ENCODE measurements around the gene HNRNPAB.
"Not testable (repeated sequence)": the region's sequence is repeated elsewhere in the genome, so short reads cannot be mapped to it uniquely, and the experiment has no call there.

Gene HNRNPAB

DNA sequence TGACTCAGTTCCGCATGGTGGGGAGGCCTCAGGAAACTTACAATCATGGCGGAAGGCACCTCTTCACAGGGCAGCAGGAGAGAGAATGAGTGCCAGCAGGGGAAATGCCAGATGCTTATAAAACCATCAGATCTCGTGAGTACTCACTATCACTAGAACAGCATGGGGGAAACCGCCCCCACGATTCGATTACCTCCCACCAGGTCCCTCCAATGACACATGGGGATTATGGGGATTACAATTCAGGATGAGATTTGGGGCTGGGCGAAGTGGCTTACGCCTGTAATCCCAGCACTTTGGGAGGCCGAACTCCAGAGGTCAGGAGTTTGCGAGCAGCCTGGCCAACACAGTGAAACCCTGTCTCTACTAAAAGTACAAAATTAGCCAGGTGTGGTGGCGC, 6.2 kb upstream of the HNRNPAB start:
- not testable (repeated sequence) for DNase-seq

GRCh38 chr5:178198706-178199105, 5.6 kb upstream of the HNRNPAB start:
- DNase-seq = no peak

DNA sequence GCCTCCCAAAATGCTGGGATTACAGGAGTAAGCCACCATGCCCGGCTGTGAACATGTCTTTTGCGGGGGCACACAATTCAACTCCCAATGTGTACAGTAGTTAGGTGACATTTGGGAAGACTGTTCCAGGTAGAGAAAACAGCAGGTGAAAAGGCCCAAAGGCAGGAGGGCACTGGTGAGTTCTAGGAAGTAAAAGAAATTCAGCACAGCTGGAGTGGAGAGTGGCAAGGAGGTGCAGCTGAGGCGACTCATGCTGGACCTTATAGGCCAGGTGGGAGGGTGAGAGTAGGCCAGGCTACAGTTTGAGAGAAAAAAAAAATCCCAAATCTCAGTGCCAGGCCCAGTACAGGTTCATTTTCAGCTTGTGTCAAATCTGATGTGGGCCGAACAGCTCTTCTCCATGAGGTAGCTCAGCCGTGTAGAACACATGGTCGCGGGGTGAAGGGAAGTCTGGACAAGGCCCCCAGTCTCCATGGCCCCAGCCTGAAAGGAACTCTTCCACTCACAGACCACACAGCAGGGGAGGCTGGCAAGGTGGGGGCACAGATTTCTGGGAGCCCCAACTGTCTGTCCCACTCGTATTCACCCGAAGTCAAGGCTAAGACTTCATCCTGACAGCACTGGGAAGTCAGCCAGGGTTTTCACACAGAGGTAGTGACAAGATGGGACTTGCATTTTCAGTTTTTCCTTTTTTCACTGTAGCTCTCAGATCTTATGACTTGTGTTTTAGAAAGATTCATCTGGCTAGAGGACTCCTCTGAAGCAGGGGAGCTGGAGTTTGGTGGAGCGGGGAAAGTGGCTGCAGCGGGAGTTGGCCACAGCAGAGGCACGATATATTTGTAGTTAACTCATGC, 4.5 kb upstream of the HNRNPAB start:
- DNase-seq = no peak

DNA sequence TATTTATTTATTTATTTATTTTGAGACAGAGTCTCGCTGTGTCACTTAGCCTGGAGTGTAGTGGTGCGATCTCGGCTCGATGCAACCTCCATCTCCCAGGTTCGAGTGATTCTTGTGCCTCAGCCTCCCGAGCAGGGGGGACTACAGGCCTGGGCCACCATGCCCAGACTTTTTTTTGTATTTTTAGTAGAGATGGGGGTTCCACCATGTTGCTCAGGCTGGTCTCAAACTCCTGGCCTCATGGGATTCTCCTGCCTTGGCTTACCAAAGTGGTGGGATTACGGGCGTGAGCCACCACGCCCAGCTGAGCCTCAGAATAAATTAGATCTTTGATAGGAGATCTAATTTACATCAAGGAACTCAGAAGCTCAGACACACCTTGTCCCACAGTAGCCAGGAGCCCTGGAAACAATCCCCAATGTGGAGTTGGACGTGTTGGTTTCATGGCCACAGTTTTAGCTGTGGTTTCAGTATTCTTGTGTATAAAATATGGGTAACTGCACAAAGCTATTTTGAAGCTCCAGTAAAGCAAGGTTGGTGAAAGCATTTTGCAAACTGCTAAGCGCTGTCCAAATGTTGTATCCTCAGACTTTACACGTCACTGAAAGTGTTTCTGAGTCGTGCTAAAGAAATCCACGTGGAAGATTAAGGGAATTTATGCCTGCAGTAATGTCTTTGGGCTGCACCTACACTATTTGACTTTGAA, 3.0 kb upstream of the HNRNPAB start:
- no peak for DNase-seq

- no peak for DNase-seq
Measured at GRCh38 chr5:178201927-178202235, 2.5 kb upstream of the HNRNPAB start.

GRCh38 chr5:178202541-178202940, 1.8 kb upstream of the HNRNPAB start:
- DNase-seq = no peak

DNA sequence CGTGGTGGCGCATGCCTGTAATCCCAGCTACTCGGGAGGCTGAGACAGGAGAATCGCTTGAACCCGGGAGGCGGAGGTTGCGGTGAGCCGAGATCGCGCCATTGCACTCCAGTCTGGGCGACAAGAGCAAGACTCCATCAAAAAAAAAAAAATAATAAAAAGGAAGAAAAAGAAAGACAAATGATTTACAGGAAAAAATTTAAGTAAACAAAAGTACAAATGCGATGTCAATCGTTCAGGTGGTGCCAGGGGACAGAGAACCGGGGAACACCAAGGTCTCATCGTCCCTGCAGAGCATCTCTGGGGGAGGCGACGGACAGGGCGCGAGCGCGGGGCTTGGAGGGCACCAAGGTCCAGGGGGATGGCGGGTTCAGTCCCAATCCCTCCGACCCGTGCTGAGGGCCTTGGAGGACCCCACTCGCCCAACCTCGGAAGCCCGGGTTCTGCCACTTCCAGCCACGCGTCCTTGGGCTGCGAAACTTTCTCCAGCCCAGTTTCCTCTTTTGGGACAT, 607 bp upstream of the HNRNPAB start:
- DNase-seq = peak; percentile 61

GRCh38 chr5:178204935-178205748, 809 bp downstream of the HNRNPAB start:
- DNase-seq = peak; percentile 80

- no peak for DNase-seq
Measured at GRCh38 chr5:178205749-178206047, 1.4 kb downstream of the HNRNPAB start.

DNA sequence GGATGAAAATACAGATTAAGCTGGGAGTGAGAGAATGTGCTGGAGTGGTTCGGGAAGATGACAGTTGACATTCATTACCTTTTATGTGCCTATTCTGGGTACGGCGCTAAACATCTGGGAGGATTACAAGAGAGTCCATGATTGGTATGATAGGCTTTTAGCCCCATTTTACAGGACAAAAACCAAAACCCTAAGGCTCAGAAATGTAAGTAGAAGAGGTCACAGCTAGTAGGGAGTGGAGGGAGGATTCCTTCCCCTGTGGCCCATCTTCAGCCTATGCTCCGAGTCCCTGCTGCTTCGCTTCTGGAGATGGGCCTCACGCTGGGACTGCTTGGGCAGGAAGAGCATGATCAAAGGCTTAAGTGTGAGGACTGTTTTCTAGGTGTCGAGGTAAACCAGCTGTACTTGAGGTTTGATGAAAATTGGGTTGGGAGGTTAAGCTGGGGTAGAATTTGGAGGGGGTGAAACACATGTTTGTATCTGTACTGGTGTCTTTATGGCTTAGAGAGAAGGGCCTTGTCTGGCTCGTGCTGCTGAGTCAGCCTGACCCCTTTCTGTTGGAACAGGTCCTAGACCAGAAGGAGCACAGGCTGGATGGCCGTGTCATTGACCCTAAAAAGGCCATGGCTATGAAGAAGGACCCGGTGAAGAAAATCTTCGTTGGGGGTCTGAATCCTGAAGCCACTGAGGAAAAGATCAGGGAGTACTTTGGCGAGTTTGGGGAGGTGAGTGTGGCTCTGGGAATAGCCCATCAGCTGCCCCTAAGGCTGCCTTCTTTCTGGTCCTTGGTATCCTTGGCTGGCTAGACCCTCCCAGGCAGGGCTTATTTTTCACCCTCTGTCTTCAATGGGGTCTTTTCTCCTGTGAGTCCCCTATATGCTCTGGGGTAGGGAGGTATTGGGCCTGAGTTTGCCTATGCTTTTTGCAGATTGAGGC, 2.1 kb downstream of the HNRNPAB start:
- DNase-seq = no peak

GRCh38 chr5:178207183-178207916, 3.0 kb downstream of the HNRNPAB start:
- no peak for DNase-seq

DNA sequence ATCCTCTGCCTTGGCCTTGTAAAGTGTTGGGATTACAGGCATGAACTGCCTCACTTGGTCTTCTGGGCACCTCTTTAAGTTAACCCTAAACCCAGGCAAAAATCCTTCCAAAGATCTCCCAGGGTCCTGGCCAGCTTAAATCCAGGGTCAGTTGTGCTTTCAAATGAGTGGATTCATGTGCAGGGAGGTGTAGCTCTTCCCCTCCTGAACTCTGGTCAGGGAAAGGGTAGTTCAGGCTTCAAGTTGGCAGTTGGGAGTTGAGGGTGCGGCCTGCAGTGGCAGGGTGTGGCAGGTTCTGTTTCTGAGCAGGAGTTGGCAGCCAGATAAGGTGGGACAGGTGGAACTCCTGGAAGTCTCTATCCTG, 3.6 kb downstream of the HNRNPAB start:
- DNase-seq = no peak

GRCh38 chr5:178208540-178209227, 4.4 kb downstream of the HNRNPAB start:
- no peak for DNase-seq

GRCh38 chr5:178209334-178210072, 5.2 kb downstream of the HNRNPAB start:
- no peak for DNase-seq

DNA sequence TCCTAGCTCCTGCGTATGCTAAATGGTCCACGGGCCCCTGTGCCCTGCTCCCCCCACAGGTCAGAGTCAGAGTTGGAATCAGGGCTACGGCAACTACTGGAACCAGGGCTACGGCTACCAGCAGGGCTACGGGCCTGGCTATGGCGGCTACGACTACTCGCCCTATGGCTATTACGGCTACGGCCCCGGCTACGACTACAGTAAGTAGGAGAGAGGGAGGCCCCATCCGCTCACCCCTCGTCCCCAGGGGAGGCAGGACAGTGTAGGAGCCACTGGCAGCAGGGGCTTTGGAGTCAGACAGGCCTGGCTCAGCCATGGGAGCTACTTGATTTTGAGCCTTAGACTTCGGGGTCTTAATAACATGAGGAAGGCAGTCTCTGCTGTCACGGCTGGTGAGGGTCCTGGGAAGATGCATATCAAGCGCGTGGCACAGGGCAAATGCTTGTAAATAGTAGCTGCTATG, 5.8 kb downstream of the HNRNPAB start:
- DNase-seq = no peak

GRCh38 chr5:178210686-178211085, 6.4 kb downstream of the HNRNPAB start:
- DNase-seq = no peak

GRCh38 chr5:178211095-178212048, 7.0 kb downstream of the HNRNPAB start:
- no peak for DNase-seq

DNA sequence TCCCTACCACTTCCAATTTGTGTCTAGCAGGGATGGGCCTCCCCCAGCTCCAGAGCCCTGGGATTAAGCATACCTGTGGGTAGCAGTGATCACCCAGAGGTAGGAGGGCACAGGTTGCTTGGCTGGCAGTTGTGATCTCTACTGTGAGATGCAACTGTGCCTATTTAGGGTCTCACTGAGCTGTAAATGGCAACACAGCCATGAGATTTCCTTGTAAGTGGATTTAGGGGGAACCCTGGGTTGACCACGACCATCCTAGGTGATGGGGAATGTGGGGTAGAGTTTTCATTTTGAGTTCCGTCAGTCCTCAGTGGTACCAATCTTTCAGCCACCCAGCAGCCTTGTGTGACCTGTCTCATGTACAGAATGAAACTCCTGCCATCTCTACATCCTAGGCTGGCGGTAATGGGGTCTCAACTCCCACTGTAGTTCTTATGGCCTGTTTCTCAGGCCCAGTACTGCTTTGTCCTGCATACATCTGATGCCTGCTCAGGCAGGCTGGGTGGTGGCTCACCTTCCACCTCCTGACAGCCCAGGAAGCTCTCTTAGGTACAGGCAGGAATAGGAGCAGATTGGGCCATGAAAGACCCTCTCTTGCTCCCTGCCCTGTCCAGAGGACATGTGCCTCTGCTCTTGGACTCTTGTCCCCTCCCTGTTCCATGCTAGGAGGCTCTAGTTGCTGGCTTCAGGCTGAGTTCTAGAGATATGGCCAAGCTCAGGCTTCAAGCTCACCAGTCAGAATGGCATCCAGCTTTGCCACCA, 8.1 kb downstream of the HNRNPAB start:
- no peak for DNase-seq

Measured in NCI-H345 (cell line).